Measurements from ENCODE around the gene PMEPA1.
A peak's percentile ranks its signal among the peaks of the same experiment; 100 is the strongest.

The PMEPA1 gene

DNA sequence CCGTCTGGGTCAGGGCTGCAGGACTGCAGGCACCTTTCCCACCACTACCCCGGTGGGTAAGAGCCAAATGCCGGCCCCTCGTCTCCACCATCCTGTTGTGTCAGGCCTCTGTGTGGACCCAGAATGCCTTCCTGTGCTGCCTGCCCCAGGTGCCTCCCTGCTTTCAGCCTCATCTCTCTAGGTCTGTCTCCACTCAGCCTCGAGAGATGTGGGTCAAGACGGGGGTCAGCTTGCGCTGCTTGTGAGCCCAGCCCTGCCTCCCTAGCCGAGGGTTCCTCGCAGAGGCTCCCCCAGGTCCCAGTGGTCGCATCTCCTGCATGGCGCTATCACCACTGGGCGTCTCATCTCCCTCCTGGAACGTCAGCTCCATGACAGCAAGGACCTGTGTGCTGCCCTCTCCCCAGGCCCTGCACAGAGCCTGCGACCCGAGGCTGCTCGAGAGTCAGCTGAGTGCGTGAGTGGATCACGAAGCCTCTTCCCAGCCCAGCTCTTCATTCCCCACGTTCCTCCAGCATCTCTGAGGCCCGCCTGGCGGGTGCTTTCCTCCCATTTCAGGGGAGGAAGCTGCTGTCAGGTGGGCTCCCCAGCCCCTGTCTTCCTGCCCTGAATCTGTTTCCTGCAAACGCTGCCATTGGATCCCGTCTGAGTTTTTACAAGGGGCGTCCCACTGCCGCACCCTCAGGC is 50.8 kb downstream of the PMEPA1 start:
- no peak for DNase-seq

- peak; percentile 20 to 79 for DNase-seq
Measured at GRCh38 chr20:57658447-57658832, 51.4 kb downstream of the PMEPA1 start.

- DNase-seq = no peak
Measured at GRCh38 chr20:57657535-57658446, 52.0 kb downstream of the PMEPA1 start.

- DNase-seq = no peak
Measured at GRCh38 chr20:57656821-57657534, 52.8 kb downstream of the PMEPA1 start.

- DNase-seq = no peak
Measured at GRCh38 chr20:57656252-57656820, 53.5 kb downstream of the PMEPA1 start.

DNA sequence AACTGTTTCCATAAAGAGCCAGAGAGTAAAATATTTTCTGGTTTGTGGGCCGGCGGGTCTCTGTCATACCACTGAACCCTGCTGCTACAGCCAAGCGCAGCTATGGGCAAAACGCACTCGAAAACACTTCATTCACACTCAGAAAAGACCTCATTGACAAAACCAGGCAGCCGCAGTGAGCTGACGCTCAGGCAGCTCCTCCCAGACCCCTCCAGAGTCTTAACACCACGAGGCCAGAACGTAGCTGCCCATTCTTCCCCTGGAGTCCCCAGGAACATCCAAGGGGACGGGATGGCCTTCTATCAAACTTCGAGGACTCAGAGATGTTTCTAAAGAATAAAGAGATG is 54.0 kb downstream of the PMEPA1 start:
- DNase-seq = no peak

- DNase-seq = no peak
Measured at GRCh38 chr20:57654998-57655808, 54.6 kb downstream of the PMEPA1 start.

DNA sequence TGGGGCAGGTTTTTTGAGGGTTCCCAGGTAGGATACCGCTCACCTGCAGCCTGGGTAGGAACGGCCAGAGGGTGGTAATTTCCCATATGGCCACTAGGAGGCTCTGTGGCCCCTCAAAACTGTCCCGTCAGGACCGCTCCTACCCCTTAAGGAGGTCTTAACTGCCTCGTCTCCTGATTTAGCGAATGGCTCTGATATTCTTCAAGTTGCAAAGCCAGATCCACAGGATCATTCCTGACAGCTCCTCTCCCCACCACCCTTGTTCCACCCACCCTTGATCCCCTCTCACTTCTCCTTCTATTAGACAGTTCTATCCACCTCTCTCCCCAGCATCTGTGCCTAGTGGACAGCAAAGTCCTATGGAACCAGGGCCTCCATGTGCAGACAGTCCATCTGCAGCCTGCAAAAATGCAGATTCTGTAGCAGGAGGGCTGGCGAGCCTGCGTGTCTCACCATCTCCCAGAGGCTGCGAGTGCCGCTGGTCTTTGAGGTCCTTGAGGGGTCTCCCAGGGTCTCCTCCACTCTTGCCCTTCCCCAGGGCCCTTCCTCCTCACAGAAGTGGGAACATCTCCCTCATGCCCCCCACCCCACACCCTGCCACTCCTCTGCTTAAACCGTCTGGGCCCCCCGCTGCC is 55.3 kb downstream of the PMEPA1 start:
- DNase-seq = peak in 1 of 2 experiments; percentile 99

DNA sequence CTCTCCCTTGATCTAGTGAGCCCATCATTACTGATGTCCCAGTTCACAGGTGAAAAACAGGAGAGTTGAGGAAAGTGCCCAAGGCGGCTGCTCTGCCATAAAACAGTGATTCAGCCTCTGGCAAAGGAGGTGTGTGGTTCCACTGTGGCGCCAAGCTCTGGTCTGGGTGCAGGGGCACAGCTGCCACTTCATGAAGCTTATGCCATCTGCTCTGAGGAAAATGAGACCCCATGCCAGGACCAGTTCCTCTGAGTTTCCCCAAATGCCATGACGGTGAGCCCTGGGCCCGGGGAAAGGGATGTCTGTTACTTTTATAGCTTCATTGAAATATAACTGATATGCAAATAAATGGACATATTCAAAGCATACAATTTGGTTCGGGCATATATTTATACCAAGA is 55.9 kb downstream of the PMEPA1 start:
- peak in 1 of 2 experiments; percentile 82 for DNase-seq

- DNase-seq = peak; percentile 62 to 75
Measured at GRCh38 chr20:57653546-57653900, 56.3 kb downstream of the PMEPA1 start.

DNA sequence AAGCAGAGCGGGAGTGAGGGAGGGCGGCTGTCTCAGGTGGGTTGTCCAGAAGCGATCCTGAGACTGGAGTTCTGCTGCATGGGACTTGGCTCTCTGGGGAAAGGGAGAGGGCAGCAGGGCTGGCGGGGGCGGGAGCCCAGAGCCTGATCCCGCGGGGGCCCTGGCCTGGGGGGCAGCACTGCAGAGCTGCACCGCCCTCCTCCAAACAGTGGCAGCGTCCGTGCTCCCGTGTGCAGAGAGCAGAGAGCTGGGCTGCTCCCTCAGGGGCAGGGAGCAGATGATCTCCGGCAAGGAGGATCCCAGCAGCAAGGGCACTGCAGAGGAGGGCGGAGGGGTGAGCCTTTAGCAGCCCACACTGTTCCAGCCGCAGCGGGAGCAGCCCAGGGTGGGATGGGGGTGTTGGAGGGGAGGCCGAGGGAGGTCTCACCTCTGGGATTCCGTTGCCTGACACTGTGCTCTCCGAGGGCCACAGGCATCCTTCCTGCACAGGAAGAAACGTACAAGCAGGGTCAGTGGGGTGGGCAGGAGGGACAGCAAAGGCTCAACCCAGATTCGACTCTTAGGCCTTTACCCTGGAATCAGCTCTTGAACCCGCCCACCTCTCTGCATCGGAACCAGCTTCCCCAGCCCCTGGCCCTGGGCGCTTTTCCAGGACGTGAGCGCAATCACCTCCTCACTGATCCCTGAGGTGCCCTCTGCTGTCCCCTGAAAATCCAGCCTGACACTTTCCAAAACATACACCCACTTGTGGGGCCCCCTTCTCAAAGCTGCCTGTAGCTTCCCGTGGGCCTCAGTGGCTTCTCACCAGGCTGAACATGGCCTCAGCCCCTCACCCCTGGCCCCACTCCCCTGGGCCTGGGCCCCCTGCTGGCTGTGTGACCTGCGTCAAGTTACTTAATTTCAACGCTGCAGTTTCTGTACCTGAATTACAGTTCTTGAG is 56.9 kb downstream of the PMEPA1 start:
- DNase-seq = no peak

GRCh38 chr20:57651881-57652605 is 57.8 kb downstream of the PMEPA1 start:
- DNase-seq = no peak

DNA sequence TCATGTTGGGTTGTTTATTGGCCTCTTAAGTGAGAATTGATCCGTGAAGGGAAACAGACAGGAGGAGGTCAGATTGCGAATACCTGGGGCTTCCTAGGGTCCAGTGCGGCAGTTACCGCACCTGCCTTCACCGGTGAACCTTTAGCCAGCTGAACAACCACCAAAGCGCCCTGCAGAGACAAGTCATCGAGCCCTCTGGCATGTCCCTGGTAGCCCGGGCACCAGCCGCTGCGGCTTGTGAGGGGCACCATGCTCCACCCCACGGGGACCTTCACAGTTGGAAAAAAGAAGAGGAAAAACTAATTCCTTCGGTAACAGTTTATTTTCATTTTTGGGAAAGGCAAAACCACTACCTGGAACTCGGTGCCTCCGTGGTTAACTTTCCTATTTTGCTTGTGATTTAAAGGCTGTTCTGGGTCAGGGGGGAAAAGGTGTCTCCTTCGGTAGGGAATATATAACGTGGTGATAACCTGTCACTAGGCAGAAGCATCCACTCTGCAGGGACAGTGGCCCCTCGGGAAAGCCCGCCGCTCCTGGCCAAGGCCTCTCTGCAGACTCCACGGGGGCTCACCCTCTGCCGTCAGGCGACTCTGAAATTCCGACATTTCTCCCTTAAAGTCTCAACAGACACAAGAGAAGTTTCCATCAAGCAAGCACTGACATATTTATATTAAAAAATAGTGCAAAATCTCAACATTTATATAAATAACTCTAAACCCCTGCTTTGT is 58.9 kb downstream of the PMEPA1 start:
- DNase-seq = no peak

- DNase-seq = no peak
Measured at GRCh38 chr20:57650266-57650665, 59.5 kb downstream of the PMEPA1 start.

DNA sequence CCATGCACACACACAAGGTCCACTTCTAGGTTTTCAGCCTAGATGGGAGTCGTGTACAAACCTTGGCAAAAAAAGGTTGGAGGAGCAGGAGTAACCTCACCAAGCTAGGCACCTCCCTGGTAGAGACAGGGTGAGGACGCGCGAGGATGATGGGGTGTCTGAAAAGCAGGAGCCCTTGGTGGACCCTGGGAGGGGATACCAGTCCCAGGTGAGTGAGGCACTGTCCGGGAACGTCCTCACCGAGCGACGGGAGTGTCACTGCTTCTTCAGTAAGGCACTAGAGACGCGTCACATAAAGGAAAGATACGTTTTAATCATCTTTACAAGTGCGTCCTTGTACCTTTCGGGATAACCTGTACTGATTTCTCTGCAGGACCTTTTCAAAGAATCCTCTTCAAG is 60.2 kb downstream of the PMEPA1 start:
- DNase-seq = no peak

GRCh38 chr20:57648878-57649616 is 60.8 kb downstream of the PMEPA1 start:
- no peak for DNase-seq

DNA sequence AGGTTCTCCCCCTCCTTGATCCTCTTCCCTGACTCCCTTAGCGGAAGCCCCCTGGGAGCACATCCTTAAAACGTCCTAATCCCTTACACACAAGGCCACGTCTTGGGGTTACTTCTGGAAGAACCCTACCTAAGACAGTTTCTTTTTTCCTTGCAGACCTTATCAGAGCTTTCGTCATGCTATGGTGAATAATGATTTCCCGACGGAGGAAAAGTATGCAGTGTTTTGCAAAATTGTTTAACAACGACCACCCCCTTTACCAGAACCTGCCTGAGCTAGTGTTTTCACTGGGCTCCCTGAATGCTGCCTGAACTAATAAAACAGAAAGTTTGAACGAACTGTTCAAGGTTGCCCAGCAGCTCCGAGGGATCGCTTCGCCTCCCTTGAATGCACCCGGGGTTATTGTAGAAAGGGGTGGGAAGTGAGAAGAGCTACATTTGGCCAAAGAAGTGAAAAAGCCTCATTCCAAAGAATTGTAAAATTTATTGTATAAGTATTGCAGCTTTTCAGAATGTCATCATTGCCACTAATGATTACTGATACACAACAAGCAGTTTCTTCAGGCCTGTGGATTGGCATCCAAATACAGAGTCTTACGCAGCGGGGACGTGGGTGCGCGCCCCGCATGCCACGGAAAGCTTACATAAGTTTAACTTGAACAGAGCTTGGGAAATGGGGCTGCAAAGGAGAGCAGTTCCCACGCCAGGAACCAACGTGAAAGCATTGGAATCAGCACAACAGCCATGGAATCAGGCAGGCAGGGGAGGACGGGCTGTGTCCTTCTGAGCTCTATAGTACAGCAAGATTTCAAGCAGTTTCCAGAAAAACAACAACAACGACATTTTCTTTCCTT is 61.7 kb downstream of the PMEPA1 start:
- DNase-seq = no peak

Data from NCI-H526 (cell line).